ENCODE measurements around the gene KIAA1755.

KIAA1755 gene

GRCh38 chr20:38272398-38272797 is 11.9 kb upstream of the KIAA1755 start:
- peak; percentile 76 for DNase-seq (ENCODE audit: low read depth)

GRCh38 chr20:38271608-38272120 is 11.1 kb upstream of the KIAA1755 start:
- peak; percentile 45 for DNase-seq (ENCODE audit: low read depth)
- no peak overlapping the region for H3K4me3 ChIP-seq (ENCODE audit: control insufficient read depth, low read depth, low read length)
- TF ChIP-seq CTCF (conservative IDR thresholded peaks at IDR 0.05; ENCODE audit: control insufficient read depth, insufficient read depth, low read depth, low read length): no peak

More at GRCh38 chr20:38272398-38272797, 11.9 kb upstream of the KIAA1755 start:
- no peak for TF ChIP-seq CTCF (conservative IDR thresholded peaks at IDR 0.05; ENCODE audit: control insufficient read depth, insufficient read depth, low read depth, low read length)
- H3K4me3 ChIP-seq (ENCODE audit: control insufficient read depth, low read depth, low read length): no peak overlapping the region

GRCh38 chr20:38270869-38271605 is 10.5 kb upstream of the KIAA1755 start:
- peak; percentile 99 for DNase-seq (ENCODE audit: low read depth)

GRCh38 chr20:38269715-38270114 is 9.2 kb upstream of the KIAA1755 start:
- no peak overlapping the region for H3K4me3 ChIP-seq (ENCODE audit: control insufficient read depth, low read depth, low read length)
- no peak for DNase-seq (ENCODE audit: low read depth)
- no peak for TF ChIP-seq CTCF (conservative IDR thresholded peaks at IDR 0.05; ENCODE audit: control insufficient read depth, insufficient read depth, low read depth, low read length)

More at GRCh38 chr20:38270869-38271605, 10.5 kb upstream of the KIAA1755 start:
- no peak overlapping the region for H3K4me3 ChIP-seq (ENCODE audit: control insufficient read depth, low read depth, low read length)
- no peak for TF ChIP-seq CTCF (conservative IDR thresholded peaks at IDR 0.05; ENCODE audit: control insufficient read depth, insufficient read depth, low read depth, low read length)

- DNase-seq (ENCODE audit: low read depth): no peak
- no peak overlapping the region for H3K4me3 ChIP-seq (ENCODE audit: control insufficient read depth, low read depth, low read length)
- TF ChIP-seq CTCF (conservative IDR thresholded peaks at IDR 0.05; ENCODE audit: control insufficient read depth, insufficient read depth, low read depth, low read length): no peak
Measured at GRCh38 chr20:38269040-38269439, 8.5 kb upstream of the KIAA1755 start.

- DNase-seq (ENCODE audit: low read depth): no peak
- TF ChIP-seq CTCF (conservative IDR thresholded peaks at IDR 0.05; ENCODE audit: control insufficient read depth, insufficient read depth, low read depth, low read length): no peak
- no peak overlapping the region for H3K4me3 ChIP-seq (ENCODE audit: control insufficient read depth, low read depth, low read length)
Measured at GRCh38 chr20:38267901-38268514, 7.5 kb upstream of the KIAA1755 start.
